Glomerular endothelial cell (primary cell): ENCODE results near the gene CFAP251. TPM values are rescaled to one million over a fixed set of nuclear protein-coding genes. Genes with fewer than 3 reads are reported as not detected.
"Not testable (repeated sequence)": the region's sequence is repeated elsewhere in the genome, so short reads cannot be mapped to it uniquely, and the experiment has no call there.

Source experiments
- DNase-seq: peaks from one replicate; pipeline ENCODE4 v3.0.0-alpha.2; 2011; ENCODE audit warnings: low read depth, low spot score; ENCODE audit errors: extremely low read depth
- total RNA-seq: library from RNA; depleted of rRNA; stranded (reverse); fragments of >200 nt; gene quantifications from 2 replicates; pipeline ENCODE4 v1.2.3, GENCODE V29; 2015

The CFAP251 gene
- total RNA-seq, 1 donor from 2014 or later, result 13.5 TPM

DNA sequence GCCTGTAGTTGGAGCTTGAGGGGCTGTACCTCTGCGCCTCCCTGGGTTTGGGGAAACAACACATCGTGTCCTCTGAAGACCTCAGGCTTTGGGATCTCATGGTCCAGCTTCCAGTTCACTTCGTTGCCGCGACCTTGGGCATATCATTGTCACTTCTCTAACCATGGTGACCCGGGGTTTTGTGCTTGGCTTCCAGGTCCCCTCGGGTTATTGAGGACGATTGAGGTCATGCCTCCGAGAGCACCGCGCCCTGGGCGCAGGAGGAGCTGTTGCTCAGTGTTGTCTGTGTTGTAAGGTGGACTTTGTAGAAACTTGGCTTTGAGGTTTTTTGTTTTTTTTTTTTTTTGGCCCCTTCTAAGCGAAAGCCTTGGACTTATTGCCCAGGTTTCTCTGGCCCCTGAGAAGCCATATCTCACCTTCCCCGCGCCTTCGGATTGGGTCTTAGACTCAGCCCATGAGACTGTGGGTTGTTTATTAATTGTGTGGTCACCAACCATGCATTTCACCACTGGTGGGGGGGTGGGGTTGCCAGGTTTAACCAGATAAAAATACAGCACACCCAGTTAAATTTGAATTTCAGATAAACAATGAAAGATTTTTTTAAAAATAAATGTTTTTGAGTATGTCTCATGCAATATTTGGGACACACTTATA, 105.9 kb downstream of the CFAP251 start:
- DNase-seq, result no peak

DNA sequence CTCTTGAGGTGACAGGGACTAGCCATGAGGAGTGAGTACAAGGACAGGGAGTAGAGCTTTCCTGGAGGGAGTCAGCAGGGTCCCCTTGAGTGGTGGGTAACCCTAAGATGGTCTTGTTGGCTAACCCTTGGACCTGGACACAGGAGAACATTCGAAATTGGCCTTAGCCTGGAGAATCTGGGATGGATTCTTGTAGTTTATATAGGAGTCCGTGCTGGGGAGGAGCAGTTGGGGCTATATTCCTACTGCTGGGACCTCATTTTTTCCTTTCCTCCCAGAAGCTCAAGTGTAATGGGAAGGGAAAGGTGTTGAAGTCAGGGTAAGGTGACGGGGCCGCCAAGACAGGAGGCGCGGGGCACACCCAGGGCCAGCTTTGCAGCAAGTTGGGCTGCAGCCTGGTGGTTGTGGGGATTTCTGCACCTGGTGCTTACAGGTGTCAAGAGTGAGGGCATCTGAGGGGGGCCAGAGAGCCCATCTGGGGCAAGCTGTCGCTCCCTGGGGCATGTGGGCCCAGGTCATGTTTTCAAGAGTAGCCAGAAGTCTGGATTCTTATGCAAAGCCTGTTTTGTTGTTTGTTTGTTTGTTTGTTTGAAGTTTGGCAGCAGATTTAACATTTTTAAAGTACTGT, 108.4 kb downstream of the CFAP251 start:
- no peak for DNase-seq

DNA sequence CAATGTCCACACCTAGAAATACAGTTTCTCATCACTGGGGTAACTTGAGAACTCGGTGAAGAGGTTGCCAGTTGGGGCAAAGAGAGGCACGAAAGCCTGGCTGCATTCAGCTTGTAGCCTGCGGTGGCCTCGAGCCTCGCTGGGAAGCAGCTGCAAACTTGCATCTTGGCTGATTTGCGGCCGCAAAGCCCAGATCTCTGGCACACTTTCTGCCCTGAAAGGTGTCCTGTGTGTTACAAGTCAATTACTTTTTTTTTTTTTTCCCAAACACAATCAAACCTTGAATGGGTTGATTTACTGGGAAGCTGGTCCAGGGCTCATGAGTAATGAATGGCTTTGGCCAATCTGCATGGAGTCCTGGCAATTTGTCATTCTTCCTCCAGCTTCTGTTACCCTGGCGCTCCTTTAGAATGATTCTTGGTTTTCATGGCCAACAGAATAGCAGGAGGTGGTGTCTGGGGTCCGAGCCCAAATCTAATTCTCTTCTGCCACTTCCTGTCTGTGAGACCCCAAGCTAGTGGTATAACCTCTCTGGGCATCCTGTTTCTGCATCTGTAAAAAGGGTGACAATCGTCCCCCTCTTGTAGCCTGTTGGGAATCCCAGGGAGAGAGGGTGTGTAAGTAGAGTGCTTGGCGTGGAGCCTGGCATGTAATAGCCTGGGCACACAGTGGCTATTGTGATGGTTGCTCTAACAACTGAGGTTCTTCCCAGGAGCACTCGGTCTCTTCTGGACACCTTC, 109.9 kb downstream of the CFAP251 start:
- no peak for DNase-seq

DNA sequence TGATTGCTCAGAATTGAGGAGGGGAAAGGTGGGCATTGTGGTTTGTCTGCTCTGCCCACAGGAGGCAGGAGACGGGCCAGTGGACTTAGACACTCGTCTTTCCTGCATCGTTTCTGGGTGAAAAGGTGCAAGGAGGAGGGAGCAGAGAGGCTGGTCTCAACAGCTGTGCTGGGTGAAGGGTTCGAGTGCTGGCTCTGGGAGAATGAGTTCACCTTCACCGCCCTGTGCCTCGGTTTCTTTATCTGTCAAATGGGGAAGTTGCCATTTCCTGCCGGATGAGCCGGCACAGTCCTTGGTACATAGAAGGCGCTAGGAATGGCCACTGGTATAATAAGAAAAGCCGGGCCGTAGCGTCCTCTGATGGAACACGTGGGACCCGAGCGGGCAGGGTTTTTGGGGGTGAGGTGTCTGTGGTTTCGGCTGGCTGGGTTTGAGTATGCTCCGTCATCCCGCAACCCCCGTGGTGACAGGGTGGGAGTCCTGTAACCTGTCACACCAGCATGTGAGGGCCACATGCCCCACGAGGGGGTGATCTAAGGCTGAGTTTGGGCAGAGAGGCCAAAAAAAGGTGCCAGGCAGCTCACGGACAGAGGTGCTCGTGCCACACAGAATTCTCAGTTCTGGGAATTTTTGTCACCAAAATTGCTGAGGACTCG, 110.6 kb downstream of the CFAP251 start:
- no peak for DNase-seq

DNA sequence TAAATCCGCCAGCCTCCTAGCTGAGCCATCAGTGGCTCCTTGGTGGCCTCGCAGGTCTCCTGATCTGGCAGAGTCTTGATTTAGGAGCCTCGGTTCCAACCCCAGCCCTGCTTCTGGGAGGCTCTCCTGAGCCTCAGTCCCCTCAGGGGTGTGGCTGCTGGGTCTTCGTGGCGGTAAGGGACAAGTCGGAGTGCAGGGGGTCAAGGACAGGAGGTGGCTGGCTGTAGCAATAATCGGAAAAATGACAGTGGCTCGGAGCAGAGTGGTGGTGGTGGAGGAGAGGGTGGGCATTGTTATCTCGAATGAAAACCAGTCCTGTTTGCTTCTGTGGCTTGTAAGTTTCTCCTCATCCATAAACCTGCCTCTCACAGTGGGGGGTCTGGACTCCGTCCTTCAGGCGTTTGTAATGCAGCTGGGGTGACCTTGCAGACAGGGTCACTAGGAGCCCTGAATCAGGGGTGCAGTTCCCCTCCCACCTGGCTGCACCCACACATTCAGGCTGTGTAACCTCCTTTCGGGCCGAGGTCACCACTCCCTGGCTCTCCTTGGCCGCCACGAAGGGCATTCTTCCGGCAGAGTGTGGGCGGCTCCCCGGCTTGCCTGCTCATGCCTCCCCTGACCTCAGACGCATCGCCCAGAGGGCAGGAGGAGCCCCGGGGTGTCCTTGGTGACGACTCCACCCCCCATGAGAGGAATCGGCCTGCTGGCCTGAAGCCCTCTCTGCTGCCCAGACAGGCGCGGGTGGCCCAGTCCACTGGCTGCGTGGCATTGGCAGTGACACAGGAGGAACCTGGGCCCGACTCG, 111.4 kb downstream of the CFAP251 start:
- no peak for DNase-seq

DNA sequence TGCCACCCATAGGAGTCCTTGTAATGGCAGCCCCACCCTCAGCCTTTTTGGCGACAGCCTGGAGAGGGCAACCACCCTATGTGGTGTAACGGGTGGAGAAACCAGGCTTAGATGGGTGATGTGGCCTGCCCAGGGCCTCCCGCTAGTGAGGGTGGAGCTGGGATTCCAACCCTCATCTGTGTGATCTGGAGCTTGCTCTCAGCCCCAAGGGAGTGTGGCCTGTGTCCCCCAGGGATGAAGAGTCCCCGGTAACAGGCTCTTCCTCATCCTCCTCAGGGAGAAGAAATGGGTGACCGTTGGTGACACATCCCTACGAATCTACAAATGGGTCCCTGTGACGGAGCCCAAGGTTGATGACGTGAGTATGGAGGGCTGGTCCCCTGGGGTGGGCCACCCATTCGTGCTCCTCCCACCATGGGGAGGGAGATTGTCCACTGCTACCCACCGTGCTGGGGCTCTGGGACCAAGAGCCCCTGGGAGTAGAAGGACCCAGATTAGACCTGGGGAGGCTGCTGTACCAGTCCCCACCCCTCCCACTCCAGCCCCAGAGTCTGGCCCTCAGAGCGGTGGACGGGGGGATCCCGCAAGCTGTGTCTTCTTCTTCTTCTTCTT, 112.1 kb downstream of the CFAP251 start:
- no peak for DNase-seq

DNA sequence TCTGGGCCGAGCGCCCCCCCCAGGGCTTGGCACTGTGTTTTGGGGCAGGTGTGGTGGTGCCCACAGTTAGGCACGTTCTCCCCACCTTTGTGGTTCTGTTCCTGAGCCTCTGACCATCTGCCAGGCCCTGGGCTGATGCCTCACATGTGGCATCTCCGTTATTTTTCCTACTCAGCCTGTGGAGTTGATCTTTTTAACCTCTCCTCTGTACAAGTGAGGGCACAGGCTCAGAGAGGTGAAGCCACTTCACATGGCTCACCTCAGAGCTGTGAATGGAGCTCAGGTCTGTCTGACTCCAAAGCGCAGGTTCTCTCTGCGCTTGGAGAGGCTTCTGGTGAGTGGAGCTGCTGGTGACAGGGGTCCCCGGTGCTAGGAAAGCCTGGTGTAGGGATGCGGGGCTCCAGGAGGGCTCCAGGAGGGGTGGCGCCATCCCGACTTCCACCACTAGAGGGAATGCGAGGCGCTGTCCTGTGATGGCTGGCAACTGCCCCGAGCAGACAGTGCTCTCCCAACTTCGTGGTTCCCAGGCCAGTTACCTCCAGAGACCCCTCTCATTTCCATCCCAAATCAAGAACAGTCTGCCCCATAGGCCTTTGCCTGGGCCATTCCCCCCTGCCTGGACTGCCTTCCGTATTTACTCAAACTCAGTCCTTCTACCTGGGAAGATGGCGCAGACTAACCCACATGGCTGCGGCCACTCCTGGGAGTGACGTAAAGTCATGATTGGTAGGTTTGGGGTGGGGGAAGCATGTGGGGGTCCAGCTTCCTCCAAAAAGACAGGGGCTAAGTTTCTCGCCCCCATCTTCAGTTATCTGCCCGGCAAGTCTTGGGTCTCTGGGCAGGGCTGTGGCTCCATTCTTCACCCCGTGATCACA, 113.2 kb downstream of the CFAP251 start:
- DNase-seq, result no peak

DNA sequence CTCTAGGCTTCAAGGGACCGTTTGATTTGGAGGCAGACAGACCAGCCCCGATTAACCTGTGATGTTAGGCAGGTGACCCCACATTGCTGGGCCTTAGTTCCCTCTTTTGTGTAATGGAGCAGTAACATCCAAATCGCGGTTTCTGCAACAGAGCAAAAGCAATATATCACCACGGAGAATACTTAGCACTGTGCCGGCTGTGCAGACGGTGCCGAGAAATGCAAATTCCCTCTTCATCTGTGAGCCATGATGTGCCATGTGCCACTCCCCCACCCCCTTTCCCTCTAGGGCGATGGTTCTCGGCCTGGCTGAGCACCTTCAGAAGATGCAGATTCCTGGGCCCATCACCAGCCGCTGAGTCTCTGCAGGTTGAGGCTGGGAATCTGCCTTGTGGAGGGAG, 114.2 kb downstream of the CFAP251 start:
- no peak for DNase-seq

DNA sequence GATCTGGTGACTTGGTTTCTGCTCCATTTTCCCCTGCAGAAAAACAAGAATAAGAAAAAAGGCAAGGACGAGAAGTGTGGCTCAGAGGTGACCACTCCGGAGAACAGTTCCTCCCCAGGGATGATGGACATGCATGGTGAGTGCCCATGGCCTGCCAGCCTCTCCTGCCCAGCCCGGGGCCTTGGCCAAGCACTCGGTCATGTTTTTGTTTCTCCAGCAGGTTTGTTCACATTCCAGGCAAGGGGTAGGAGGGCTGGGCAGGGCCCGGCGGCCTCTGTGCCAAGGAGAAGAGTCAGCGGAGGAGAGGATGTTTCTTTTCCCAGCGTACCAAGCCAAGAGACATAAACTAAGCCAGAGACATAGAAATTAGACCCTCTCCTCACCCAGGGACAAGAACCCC, 116.9 kb downstream of the CFAP251 start:
- DNase-seq, result no peak

DNA sequence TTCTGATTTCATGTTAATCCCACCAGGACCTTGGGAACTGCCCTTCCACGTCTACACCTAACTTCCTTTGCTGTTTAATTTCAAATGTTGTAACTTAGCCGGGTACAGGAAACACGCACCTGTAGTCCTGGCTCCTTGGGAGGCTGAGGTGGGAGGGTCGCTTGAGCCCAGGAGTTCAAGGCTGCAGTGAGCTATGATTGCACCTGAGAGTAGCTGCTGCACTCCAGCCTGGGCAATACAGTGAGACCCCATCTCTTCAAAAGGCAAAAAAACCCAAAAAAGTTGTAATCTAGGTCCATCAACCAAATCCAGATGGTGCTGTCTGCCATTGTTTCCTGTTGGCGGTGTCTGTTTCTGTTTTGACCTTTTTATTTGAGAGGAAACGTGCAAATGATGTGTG, 117.8 kb downstream of the CFAP251 start:
- DNase-seq, result no peak

DNA sequence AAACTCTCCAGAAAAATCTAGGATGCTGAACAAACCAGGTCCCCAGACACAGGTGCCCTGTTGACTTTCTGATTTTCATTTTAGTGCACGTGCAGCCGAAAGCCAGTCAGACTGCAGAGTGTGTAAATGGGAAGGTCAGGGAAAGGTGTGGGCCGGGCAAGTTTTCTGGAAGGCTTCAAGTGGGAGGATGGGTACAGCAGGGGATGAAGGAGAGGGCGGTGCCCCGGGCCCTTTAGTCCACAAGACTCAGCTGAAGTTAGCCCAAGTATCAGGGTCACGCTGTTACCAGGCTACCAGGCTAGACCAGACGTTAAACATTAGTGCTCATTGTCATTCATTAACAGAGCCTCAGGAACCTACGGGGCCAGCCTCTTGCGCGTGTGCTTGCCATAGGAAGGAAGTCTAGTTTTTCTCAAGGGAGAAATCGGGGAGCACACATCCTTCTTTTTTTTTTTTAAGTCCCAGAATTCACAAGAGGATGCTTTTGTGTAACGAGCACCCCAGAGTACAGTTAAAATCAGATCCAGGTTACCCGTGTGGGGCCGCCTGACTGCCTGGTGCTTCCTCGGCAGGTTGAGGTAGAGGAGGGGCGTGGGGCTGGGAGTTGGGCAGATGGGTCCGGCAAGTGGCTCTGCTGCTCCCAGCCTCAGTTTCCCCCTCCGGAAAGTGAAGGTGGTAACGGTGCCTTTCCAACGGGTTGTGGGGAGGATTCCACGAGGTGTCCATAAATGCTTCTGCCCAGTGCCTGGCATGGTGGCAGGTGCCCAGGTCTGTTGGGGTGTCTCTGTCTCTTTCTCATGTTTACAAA, 122.4 kb downstream of the CFAP251 start:
- DNase-seq, result no peak

DNA sequence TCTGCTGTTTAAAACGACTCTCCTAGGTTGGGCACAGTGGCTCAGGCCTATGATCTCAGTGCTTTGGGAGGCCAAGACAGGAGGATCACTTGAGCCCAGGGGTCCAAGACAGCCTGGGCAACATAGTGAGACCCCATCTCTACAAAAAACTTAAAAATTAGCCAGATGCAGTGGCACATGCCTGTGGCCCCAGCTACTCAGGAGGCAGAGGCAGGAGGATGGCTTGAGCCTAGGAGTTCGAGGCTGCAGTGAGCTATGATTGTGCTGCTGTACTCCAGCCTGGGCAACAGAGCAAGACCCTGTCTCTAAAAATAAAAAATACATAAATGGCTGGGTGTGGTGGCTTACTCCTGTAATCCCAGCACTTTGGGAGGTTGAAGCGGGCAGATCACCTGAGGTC, 123.1 kb downstream of the CFAP251 start:
- DNase-seq, result not testable (repeated sequence)

DNA sequence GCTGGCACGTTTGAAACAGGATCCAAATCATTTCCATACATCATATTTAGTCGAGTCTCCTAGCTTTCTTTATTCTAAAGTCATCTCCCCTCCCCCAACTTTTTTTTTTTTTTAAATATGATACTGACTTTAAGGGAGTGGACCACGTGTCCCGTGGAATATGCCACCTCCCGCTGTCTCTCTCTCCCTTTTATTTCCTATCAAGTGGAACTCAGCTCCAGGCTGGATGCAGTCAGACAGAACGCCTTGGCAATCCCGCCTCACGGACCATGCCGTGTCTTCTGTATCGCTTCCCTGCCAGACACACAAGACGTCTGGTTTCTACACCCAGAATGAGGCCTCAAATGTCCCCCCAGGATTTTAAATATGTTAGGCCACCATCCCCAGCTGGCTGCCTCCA, 124.5 kb downstream of the CFAP251 start:
- no peak for DNase-seq

DNA sequence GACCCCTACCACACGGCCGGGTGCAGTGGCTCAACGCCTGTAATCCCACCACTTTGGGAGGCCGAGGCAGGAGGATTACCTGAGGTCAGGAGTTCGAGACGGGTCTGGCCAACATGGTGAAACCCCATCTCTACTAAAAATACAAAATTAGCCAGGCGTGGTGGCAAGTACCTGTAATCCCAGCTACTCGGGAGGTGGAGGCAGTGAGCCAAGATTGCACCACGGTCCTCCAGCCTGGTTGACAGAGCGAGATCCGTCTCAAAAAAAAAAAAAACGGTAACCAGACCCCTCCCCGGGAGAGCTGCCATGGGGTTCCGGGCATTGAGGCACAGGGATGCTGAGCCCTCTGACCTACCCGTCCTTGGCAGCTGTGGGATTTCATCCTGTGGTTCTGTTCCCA, 125.1 kb downstream of the CFAP251 start:
- no peak for DNase-seq

DNA sequence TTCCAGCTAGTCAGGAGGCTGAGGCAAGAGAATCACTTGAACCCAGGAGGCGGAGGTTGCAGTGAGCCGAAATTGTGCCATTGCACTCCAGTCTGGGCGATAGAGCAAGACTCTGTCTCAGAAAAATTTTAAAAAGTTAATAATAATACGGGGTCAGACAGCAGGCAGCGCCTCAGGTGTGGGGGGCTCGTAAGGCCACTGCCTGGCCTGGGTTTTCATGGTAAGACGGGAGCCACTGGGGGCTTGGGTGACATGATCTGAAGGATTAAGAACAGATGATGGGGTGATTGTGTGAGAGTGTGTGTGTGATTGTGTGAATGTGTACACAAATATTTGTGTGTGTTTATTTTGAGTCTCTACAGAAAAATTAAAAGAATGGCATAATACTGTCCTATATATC, 126.9 kb downstream of the CFAP251 start:
- DNase-seq, result no peak

DNA sequence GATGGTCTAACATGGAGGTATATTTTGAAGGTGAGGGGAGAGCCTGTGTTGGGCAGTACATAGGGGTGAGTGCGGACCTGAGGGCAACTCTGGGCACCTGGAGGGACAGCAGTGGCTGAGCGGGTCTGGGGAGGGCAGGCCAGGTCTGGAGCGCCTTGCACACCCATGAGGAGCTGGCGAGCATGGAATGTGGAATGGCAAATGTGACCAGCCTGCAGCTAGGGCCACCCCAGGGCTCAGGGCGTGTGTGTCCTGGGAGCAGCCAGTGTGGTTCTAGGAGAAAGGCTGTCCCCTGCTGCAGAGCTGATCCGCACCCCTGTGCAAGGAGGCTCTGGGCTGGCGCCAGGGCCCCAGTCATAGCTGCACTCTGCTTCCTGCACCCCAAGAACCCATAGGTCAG, 127.8 kb downstream of the CFAP251 start:
- no peak for DNase-seq

DNA sequence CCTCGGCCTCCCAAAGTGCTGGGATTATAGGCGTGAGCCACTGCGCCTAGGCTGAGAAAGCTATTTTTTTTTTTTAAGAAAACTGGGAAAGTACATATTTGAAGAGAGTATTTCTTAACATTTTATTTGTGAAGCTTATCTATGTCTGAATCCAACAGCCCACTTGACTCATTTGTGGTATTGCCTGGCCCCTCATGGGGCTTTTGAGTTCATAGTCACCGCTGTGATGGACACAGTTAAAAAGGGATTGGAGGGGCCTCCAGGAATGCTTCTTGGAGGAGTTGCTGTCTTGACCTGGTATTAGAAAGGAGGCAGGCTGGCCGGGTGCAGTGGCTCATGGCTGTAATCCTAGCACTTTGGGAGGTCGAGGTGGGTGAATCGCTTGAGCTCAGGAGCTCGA, 129.8 kb downstream of the CFAP251 start:
- DNase-seq, result no peak

DNA sequence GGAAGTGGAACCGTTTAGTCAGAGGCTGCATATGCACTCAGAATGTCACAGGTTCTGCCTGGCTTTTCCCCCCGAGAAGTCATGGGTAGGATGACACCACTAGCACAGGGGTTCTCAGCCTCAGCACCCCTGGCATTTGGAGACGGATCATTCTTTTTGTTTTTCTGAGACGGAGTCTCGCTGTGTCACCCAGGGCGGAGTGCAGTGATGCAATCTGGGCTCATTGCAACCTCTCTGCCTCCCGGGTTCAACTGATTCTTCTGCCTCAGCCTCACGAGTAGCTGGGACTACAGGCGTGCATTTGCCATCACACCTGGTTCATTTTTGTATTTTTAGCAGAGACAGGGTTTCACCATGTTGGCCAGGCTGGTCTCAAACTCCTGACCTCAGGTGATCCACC, 131.4 kb downstream of the CFAP251 start:
- no peak for DNase-seq

DNA sequence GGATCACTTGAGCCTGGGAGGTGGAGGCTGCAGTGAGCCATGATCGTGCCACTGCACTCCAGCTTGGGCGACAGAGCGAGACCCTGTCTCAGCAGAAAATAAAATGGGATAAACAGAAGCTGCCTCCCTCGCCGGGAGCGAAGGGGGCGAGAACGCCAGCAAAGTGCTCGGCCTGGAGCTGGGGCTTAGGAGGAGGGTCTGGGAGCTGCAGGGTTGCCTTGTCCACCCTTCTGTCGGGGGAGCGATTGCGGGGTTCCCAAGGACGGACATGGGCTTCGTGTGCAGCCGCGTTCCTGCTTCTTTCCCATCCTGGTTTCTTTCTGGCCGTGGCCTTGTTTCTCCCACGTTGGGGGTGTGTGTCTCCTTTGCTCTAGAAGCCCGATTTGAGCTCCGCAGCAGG, 132.3 kb downstream of the CFAP251 start:
- DNase-seq, result no peak
